Esophagus squamous epithelium (tissue), 4 donors: ENCODE results near the gene PLA2G3.
"Not testable (repeated sequence)": the region's sequence is repeated elsewhere in the genome, so short reads cannot be mapped to it uniquely, and the experiment has no call there.

Experiments
- POLR2A ChIP-seq, 4 donors: fragments of 450-650 bp; IDR thresholded peaks; one replicate each; pipeline ENCODE4 v1.6.1; 2017; ENCODE audit warnings: antibody characterized with exemption in 4 of 4, mild to moderate bottlenecking in 4 of 4, moderate library complexity in 3 of 4
- TF ChIP-seq, protein P1 (sequence below), 6 experiments: fragments of 450-650 bp in 4 of 6; fragments of 200-600 bp in 2 of 6; sonication (generic) in 2 of 6; IDR thresholded peaks; one replicate each; pipeline ENCODE4 v1.5.1; 2016 to 2019; ENCODE audit warnings: antibody characterized with exemption in 6 of 6, mild to moderate bottlenecking in 4 of 6, moderate library complexity in 4 of 6

DNA sequence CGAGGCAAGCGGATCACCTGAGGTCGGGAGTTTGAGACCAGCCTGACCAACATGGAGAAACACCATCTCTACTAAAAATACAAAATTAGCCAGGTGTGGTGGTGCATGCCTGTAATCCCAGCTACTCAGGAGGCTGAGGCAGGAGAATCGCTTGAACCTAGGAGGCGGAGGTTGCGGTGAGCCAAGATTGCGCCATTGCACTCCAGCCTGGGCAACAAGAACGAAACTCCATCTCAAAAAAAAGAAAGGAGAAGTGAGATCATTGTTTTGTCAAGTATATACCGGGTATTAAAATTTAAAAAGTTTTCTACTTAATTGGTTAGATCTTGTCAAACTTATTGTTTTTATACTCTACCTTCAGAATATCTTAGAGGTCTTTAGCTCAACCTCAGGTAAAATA, 31.4 kb upstream of the PLA2G3 start:
- TF ChIP-seq, protein P1, sequence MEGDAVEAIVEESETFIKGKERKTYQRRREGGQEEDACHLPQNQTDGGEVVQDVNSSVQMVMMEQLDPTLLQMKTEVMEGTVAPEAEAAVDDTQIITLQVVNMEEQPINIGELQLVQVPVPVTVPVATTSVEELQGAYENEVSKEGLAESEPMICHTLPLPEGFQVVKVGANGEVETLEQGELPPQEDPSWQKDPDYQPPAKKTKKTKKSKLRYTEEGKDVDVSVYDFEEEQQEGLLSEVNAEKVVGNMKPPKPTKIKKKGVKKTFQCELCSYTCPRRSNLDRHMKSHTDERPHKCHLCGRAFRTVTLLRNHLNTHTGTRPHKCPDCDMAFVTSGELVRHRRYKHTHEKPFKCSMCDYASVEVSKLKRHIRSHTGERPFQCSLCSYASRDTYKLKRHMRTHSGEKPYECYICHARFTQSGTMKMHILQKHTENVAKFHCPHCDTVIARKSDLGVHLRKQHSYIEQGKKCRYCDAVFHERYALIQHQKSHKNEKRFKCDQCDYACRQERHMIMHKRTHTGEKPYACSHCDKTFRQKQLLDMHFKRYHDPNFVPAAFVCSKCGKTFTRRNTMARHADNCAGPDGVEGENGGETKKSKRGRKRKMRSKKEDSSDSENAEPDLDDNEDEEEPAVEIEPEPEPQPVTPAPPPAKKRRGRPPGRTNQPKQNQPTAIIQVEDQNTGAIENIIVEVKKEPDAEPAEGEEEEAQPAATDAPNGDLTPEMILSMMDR (IDR thresholded peaks at IDR 0.05) = not testable (repeated sequence)
- not testable (repeated sequence) for TF ChIP-seq POLR2A (IDR thresholded peaks at IDR 0.05)
